HG02798 (cell line): ENCODE results near the gene ABCB10.
"Not testable (repeated sequence)": the region's sequence is repeated elsewhere in the genome, so short reads cannot be mapped to it uniquely, and the experiment has no call there.

Experiments used
- ATAC-seq: cut with Tn5 transposase; IDR thresholded peaks from one replicate; pipeline ENCODE4 v1.9.1; 2021; ENCODE audit warnings: mild to moderate bottlenecking; ENCODE audit not compliant: unreplicated experiment, poor library complexity

ABCB10 gene

GRCh38 chr1:229539863-229540506, 18.5 kb downstream of the ABCB10 start:
- ATAC-seq, result no peak

GRCh38 chr1:229538945-229539344, 19.6 kb downstream of the ABCB10 start:
- no peak for ATAC-seq

GRCh38 chr1:229537894-229538293, 20.6 kb downstream of the ABCB10 start:
- no peak for ATAC-seq

- no peak for ATAC-seq
Observed at GRCh38 chr1:229536982-229537381, 21.5 kb downstream of the ABCB10 start.

GRCh38 chr1:229535230-229535629, 23.3 kb downstream of the ABCB10 start:
- ATAC-seq, result no peak

GRCh38 chr1:229531326-229531725, 27.2 kb downstream of the ABCB10 start:
- no peak for ATAC-seq

GRCh38 chr1:229529639-229530038, 28.9 kb downstream of the ABCB10 start:
- no peak for ATAC-seq

- ATAC-seq, result no peak
Observed at GRCh38 chr1:229526695-229527094, 31.8 kb downstream of the ABCB10 start.

GRCh38 chr1:229523052-229523451, 35.5 kb downstream of the ABCB10 start:
- no peak for ATAC-seq

- peak; percentile 75 for ATAC-seq
Observed at GRCh38 chr1:229514578-229515275, 43.8 kb downstream of the ABCB10 start.

- not testable (repeated sequence) for ATAC-seq
Observed at GRCh38 chr1:229511625-229512024, 46.9 kb downstream of the ABCB10 start.

- ATAC-seq, result not testable (repeated sequence)
Observed at GRCh38 chr1:229511201-229511600, 47.3 kb downstream of the ABCB10 start.

- no peak for ATAC-seq
Observed at GRCh38 chr1:229509576-229509975, 48.9 kb downstream of the ABCB10 start.

- ATAC-seq, result no peak
Observed at GRCh38 chr1:229508823-229509337, 49.6 kb downstream of the ABCB10 start.

GRCh38 chr1:229507951-229508822, 50.3 kb downstream of the ABCB10 start, which contains the start of gene NUP133:
NUP133 (minus strand) TSS chr1:229508341; CDS start chr1:229508249, 92 bp downstream.
- ATAC-seq, result peak; percentile 97

- ATAC-seq, result no peak
Observed at GRCh38 chr1:229507502-229507901, 51.0 kb downstream of the ABCB10 start.

GRCh38 chr1:229506633-229507032, 51.9 kb downstream of the ABCB10 start:
- ATAC-seq, result no peak

GRCh38 chr1:229495782-229496181, 62.7 kb downstream of the ABCB10 start:
- ATAC-seq, result no peak

- no peak for ATAC-seq
Observed at GRCh38 chr1:229487181-229487580, 71.3 kb downstream of the ABCB10 start.

- ATAC-seq, result no peak
Observed at GRCh38 chr1:229485318-229485717, 73.2 kb downstream of the ABCB10 start.

- no peak for ATAC-seq
Observed at GRCh38 chr1:229482511-229482910, 76.0 kb downstream of the ABCB10 start.
